SKM-1 treated with dmso at 0.1 percent for 144 hours (cell line): ENCODE data around the gene CPT1B.
"Not testable (repeated sequence)": the region's sequence is repeated elsewhere in the genome, so short reads cannot be mapped to it uniquely, and the experiment has no call there.

ENCODE experiments used
- DNase-seq: peaks from one replicate; lab custom pipeline; 2025; ENCODE audit not compliant: unreplicated experiment; lab: John Stamatoyannopoulos, UW

CPT1B gene

DNA sequence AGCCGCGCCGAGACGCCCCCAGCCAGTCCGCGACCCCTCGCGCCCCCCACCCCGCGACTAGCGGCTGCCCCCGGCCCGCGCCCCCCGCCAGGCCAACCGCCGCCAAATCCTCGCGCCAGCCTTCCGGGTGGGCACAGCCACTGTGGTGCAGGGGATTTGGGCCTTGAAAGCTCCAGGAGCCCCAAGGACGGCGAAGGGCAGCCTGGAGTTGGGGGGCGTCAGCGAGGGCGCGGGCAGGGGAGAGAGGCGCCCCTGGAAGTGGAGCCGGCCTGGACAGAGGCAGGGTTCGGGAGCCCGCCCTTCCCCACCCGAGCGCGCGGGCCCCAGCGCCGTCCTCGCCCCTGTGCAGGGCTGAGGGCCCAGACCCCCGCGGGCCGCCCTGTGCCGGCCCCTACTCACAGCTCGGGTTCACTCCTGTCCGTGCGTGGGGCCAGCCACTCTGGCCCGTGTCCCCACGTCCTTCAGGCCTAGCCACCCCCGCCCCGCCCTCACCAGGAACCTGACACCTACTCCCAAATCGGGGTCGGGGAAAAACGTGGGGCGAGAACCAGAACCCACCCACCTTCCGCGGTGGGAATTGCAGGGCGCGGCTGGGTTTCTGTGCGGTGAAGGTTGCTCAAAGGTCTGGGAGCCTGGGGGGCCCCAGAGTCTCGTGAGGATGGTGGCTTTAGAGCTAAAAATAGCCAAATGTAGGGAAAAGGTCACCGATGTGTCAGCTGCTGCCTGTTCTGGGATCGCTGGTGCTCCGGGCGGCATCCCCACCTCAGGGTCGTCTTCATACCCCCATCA lies at the start of gene CPT1B:
Gene CPT1B (minus strand): TSS at position 441 of the 789 bp plus-strand sequence. CDS start 512 bp downstream, outside the sequence.
- DNase-seq = no peak

DNA sequence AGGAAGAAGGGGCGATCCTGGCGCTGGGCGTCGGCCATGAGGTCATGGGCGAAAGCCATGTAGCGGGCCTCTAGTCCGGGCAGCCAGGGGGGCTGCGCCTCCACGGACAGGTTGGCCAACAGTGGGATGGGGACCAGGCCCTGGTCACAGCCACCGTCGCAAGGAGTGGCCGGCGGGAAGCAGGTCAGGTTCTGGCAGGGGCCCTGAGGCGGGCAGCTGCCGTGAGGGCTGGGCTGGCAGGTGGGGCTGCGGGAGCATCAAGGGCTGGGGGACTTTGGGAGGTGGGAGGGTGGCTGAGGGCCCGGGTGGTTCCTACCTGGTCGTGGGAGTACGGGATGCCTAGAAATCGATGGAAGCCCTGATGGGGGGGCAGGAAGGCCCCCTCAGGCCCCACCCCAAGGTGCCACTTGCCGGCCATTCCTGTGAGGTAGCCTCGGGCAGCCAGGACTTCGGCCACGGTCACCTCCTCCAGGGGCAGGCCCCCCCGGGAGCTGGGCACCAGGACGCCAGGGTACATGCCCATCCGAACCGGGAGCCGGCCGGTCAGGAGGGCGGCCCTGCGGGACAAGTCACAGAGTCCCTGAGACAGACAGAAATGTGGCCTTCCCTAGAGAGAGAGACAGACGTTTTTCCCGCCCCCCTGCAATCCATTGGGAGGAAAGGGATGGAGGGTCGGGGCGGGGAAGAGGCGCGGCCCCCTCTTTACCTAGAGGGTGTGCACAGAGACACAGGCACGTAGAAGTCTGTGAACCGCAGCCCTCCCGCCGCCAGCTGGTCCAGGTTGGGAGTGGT lies 48.8 kb upstream of the CPT1B start:
- DNase-seq = no peak

DNA sequence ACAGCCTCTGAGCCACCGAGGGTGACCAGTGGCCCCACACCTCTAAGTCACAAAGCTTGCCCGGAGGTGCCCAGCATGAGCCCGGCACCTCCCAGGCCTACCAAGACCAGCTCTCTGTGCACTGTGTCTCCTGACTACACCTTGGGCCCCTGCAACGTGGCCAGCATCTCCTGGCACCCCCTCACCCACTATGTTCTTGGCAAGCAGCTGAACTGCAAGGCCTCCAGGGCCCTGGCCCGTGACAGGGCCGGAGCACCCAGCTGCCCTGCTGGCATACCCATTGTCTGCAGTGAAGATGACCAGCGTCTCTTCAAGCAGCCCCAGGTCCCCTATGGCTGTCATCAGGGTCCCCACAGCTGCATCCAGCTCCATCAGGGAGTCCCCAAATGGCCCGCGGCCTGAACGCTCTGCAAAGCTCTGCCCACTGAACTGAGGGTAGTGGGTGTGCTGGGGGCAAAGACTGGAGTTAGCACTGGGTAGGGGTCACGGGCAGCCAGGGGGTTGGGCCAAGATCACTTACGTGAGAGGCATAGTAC lies 48.2 kb upstream of the CPT1B start:
- no peak for DNase-seq

DNA sequence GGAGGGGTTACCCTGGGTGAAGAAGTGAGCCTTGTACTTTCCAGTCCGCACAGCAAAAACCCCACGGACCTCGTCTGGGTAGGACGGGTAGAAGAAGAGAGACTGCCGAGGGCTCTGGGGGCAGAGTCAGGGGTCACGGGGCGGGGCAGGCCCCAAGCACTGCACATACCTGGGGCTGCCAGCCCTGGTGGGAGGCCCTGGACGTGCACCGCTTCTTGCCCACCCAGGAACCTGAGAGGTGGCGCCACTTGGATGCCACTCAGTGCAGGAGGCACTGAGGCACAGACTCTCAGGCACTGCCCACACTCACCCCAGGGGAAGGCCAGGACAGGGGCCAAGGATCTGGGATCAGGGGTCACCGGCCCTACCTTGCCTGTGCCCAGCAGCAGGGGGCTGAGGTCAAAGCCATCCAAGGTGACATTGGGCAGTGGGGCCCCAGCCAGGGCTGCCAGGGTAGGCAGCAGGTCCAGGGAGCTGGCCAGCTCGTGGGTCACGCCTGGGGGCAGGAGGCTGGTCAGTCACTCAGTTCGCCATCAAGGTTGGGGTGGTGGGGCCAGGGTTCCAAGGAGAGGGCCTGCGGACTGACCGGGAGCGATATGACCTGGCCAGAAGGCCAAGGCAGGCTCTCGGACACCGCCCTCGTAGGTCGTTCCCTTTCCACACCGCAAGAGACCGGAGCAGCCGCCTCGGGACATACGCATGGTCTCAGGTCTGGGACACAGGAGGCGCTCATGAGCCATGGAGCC lies 47.5 kb upstream of the CPT1B start:
- no peak for DNase-seq

DNA sequence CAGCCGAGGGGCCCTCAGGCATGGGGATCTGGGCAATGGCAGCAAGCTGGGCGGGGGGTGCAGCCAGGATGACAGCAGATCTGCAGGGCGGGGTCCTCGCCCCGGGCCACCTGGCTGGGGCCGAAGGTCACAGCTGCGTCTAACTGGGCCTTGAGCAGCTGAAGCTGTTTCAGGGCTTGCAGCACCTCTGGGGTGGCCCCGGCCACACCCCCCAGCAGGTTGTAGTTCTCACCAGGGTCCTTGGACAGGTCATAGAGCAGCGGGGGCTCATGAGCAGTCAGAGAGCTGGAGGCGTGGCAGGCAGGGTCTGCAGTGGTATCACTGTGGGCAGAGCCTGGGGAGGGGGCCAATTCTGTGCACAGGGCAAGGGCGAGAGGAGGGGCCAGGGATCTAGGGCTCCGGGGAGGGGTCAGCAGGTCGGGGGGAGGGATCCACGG lies 46.9 kb upstream of the CPT1B start:
- no peak for DNase-seq

DNA sequence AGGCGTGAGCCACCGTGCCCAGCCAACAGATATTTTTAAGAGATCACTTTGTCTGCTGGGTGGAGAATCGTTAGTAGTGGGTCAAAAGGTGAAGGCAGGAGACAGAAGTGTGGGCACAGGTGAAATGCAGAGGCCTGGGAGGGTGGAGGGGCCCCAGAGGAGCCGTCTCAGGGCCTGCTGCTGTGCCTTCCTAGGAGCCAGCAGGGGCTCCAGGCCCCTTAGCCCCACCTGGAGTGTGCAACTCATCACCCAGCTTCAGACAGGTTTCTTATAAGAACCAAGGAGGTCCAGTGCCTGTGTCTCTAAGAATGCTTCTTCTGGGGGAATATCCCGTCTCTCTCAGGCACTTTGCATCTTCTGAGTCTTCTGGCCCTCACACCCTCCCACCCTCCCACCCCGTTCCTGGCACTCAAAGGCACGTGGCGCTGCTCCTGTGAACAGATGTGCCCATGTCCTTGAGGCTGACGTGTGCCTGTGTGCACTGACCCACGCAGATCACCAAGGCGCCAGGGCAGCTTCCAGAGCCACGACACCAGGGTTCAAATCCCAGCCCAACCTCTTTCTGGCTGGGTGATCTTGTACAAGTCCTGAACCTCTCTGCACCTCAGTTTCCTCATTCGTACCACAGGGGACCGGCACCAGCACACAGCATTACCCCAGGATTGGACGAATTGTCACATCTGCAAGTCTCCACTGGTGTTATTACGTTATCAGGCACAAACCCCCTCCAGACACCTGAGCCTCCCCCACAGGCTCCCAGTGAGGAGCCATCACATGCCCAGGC lies 46.3 kb upstream of the CPT1B start:
- DNase-seq = no peak

DNA sequence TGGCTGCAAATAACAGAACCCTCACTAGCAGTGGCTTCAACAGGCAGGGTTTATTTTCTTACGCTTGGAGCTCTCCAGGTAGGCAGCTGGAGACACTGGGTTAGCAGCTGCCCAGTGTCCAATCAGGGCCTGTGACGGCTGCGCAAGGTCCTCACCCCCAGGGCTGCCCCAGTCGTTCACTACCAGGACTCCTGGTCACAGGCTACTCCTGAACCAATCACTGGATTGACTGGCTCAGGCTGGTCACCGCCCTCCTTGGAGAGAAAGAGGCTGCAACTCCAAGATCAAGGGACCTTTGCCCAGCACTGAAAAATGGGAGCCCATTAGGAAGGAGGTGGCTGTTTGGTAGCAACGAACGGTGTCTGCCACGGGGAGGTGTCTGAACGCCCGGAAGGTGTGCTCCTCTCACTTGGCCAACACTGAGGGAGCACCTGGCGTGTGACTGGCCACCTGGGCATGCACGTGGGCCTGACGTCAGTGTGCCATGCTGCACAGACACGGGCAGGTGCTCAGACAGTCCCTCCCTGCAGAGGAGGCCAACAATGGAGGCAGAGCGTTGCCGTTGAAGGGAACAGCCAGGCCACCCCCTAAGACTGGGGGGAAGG lies 44.6 kb upstream of the CPT1B start:
- no peak for DNase-seq

DNA sequence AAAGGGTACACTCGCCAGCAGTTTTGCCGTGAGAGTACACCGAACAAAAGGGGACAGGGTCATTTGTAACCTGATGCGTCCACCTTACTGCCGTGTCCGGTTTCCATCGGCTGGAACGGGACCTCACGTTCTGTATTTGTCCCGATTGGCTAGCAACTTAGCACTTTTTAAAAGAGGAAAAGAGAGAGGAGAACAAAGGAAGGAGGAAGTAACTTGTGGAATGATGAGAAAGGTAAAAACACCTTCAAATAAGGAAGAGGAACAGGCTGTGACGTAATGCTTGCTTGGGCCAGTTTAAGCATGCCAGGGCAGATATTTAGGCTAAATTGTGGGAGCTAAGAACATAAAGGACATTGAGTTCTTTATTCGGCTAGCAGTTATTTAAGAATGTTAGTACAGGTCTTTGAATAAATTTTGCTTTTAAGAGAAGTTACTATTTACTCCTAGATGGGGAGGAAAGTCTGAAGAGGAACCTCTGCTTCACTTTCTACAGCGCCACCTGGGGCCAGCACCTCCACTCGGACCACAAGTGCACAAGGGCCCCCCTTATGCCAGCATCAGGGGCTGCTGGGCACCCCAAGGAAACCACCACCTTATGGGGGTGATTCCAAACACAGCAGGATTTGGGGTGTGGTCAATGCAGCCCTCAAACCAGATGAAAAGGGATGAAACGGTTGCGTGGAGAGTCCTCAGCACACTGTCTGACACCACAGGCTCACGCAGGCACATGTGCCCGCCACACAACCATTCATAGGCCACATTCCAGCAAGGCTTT lies 43.9 kb upstream of the CPT1B start:
- DNase-seq = no peak

DNA sequence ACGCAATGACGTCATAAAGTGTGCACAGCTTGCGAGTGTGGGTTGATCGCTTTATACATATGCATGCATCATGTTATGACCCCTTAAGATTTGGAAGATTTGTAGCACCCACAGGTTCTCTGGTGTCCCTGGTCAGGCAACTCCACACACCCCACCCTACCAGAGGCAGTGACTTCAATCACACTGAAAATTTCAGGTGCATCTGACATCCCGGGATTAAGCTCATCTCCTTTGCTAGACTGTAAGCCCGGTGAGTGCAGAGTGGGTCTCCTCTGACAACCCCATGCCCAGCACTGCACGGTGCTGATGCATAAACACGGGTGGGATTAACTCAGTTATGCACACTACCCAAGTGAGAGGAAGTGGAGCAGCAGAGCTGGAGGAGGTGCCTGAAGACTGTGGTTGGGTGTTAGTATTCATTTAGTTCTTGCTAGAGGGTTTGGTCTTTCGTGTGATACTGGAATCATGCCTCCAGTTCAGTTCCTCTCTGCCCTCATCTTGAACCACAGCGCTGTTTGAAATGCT lies 43.2 kb upstream of the CPT1B start:
- peak; percentile 80 for DNase-seq

DNA sequence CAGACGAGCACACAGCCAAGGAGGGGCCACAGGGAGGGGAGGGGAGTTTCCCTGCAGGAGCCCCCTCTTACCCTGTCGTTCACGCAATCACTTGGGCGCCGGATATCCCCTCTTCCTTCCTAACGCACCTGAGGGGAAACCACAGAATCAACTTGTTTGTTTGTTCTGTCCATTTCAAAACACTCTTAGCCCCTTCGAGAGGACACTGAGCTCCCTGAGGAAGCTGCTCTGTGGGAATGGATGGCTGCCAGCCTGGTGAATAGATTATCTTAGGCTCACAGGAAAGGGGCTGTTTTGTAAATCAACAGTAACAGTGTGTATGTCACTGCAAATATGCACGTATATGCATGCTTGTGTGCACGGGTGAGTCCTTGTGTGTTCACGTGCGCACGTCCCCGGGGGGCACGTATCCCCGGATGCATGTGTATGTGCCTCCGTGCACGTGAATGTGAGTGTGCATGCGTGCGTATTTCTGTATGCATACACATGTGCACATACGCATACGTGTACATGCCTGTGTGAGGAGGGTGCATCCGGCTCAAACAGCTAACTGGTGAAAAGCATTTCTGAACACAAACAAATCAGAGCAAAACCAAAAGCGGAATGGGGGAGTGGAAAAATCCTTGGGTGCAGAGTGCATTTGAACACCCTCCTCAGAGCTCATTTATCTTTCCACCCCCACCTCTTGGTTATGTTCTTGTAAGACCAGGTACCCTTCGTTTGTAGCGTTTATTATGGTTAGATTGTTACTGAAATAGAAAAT lies 42.5 kb upstream of the CPT1B start:
- no peak for DNase-seq

DNA sequence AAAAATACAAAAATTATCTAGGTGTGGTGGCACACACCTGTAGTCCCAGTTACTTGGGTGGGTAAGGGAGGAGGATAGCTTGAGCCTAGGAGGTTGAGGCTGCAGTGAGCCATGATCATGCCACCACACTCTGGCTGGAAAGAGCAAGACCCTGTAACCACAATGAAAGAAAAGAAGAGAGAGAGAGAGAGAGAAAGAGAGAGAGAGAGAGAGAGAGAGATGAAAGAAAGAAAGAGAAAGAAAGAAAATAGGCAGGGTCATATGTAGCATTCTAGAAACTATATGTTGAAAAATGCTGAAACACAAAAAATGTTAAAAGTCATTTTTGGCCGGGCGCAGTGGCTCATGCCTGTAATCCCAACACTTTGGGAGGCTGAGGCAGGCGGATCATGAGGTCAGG lies 36.1 kb upstream of the CPT1B start:
- not testable (repeated sequence) for DNase-seq

DNA sequence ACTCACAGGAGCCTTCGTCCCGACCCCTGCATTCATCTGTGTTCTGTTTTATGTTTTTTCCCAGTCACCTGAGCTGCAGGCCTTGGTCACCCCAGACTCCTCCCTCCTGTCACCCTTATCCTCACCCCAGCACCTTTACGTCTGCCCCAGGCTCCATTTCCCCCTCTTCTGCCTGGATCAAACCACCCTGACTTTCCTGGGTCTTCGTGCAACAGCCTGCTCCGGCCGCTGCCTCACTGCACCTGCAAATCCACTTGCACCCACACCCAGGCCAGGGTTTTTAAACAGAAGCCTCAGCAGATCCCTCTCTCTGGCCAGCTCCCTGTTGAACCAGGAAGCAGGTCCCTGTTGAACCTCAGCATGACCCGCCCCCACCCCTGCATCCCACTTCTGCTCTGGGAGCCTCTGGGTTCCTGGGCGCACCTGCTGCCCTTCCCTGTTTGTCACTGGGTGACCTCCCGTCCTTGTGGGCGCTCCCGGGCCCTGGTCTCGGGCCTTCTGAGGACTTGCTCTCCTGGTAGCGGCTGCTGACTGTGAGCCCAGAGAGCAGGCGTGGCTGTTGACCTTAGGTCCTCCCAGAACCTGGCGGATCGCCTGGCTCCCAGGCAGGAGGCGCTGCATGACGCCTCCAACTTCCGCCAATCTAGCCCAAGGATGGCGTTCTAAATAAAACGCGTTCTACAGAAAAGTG lies 35.2 kb upstream of the CPT1B start:
- DNase-seq = no peak

DNA sequence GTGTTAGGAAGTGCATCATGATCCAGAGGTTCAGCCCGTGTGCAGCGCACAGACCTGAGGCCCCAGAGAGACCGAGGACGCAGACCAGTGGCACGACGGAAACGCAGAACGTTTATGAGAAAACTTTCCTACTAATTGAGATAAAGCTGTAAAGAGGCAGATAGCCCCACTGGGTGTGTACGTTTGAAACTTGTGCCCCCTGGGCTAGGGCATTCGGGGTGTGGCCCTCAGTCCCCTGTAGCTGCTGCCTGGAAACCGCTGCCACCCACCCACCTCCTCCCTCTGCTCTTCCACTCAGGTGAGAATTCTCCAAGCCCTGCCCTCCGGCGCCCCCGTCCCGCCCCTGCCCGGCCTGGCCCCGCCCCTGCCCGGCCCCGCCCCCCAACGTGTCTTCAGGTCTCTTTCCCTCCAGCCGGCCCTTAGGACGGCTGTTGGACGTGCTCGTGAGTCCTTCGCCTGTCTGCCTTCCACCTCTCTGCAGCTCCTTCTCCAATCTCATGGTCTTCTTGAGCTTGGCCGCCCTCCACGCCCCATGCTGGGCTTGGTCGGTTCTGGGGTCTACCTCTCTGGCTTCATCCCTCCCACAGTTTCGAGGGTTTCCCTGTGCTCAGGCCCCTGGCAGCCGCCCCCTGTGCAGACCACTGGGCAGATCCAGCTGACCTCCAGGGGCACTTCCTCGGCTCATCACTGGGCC lies 34.4 kb upstream of the CPT1B start:
- DNase-seq = no peak

DNA sequence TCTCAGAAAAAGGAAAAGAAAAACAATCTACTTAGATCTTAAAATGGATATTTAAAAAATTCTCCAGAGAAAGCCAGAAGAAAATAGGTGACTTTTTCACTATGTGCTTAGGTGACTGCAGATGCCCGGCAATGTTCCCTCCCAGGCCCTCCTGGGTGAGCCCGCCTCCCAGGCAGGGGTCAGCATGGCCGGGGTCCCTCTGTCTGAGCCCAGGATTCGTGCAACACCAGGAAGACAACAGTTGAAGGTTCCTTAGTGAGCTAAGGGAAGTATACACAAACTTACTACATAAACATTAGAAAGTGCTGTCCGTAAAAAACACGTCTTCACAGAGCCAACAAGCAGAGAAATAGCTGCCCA lies 33.9 kb upstream of the CPT1B start:
- DNase-seq = no peak

DNA sequence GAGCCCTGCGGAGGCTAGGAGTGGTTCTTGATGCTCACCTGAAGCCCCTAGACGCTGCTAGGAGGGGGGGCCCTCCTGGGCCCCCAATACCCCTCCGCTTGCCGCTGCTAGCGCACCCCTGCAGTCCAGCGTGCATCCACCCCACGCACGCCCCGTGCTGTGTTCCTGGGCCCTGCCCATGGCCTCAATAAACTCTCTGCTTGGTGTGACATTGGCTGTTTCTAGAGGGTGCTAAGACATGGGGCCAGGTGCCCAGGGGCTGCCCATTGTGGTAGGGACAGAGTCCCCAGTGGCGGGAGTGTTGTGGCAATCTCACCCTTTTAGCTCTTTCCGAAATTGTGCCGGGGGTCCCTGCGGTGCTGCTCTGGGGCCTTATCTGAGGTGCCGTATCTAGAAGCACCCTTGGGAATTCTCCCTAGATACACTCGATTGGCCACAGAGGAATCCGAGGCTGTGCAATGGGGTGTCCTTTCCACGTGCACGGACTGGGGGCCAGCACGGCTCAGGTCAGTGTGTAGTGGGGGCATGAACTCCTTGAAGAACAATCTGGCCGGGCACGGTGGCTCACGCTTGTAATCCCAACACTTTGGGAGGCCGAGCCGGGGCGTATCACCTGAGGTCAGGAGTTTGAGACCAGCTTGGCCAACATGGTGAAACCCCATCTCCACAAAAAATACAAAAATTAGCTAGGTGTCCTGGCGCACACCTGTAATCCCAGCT lies 33.3 kb upstream of the CPT1B start:
- no peak for DNase-seq

DNA sequence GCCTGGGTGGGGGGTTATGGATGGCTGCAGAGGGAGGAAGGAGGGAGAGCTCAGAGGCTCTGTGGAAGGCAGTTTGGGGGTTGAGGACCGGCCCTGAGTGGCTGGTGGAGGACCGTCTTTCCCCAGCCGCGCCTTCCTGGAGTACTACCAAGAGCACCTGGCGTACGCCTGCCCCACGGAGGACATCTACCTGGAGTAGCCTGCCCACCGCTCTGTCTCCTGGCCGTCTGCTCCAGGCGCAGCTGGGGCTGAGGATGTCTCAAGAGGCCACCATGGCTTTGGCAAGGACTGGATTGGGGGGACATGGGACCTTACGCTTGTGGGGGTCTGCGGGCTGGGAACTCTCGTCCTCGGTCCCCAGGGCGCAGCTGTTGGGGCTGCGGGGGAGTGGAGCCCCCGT lies 32.4 kb upstream of the CPT1B start:
- DNase-seq = no peak

DNA sequence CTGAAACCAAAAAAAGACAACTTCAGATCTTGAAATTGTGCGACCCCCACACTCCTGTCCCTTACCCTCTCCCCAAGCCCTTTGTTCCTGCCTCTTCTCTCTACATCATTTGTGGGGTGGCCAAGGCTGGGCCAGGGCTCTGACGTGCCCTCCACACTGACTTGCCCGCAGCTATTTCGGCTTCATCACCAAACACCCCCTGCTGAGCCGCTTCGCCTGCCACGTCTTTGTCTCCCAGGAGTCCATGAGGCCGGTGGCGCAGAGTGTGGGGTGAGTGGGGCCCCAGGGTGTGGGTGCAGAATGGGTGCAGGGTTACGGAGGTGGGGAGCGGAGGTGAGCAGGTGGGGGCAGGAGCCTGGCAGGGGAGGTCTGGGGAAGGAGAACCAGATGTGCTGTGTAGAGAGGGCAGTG lies 31.8 kb upstream of the CPT1B start:
- no peak for DNase-seq
